Epidermal melanocyte (primary cell): ENCODE measurements around the gene BBS9.

Experiments used
- DNase-seq: peaks from one replicate; pipeline ENCODE4 v3.0.0; 2011; ENCODE audit warnings: low spot score; ENCODE audit not compliant: insufficient read length

Gene BBS9

DNA sequence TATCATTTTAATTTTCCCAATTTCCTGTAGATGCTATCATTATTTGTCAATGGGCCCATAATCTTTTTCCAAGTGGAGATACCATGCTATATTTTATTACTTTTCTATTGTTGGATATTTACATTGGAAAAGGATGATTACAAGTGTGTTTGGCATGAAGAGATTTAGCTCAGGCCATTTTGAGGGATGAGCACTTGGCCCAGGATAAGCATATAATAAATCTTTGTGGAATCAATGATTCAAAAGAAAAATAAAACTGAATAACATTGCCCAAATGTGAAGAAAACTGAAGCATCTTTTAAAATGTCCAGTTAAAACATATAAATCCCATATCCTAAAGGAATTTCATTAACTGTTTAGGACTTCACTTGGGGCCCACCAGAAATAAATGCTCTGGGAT is 515.1 kb downstream of the BBS9 start:
- DNase-seq: no peak

DNA sequence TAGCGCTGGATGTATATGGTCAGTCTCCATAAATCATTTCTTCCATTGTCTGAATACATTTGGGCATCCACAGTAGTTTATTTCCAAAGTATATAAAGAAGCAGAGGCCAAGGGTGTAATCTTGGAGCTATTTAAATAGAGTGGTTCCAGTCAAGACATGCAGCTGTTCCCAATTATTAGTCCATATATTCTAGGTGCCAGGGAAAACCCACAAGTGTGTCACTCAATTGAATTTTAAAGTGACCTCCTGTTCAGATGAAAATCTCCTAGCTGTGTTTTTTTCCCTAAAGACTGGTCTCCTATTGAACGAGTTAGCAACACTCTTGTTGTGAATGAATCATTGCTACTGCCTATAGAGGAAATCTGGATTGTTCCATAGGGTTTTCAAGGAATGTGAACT is 515.7 kb downstream of the BBS9 start:
- DNase-seq: no peak

- DNase-seq: no peak
These were observed 516.8 kb downstream of the BBS9 start for GRCh38 chr7:33646166-33646565.

- DNase-seq: no peak
These were observed 517.6 kb downstream of the BBS9 start for GRCh38 chr7:33646891-33647391.

DNA sequence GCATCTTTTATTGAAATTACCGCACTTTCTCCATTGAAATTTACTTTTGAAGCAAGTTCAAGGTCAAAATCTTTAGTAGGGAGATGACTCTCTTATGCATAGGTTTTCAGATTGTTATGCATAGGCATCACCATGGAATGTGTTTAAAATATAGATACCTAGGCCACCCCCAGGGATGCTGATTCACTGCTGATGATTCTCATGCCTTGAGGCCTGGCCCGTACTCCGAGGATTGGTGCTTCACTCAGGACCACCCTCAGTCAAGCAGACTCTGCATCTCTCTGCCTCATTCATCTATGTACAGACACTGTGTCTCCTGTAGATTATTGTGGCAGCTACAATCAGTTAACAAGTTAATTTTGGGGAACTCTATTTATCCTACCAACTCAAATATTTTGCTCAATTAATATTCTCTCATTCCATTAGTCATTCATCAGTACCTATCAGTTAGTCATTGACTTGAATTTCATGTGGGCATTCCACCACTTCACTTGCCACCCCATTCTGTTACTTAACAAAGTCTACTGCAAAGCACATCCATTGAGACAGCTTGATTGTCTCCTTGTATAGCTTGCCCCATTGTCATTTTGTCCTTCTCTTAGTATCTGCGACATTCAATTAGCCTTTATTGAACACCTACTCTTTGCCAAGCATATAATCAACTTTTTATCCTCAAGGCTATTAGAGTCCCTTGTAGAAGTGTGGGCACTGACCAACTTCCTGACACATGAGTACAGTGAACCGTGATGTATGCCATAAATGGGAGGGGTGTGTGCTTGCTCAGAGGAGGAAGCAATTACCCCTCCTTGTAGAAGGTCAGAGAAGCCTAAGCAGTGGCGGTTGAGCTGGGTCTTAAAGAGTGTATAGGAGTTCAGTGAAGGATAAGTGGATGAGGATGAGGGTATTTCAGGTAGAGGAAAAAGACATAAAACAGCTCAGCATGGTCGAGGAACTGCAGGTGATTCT is 520.4 kb downstream of the BBS9 start:
- DNase-seq: no peak

- DNase-seq: no peak
These were observed 521.5 kb downstream of the BBS9 start for GRCh38 chr7:33650828-33651227.

DNA sequence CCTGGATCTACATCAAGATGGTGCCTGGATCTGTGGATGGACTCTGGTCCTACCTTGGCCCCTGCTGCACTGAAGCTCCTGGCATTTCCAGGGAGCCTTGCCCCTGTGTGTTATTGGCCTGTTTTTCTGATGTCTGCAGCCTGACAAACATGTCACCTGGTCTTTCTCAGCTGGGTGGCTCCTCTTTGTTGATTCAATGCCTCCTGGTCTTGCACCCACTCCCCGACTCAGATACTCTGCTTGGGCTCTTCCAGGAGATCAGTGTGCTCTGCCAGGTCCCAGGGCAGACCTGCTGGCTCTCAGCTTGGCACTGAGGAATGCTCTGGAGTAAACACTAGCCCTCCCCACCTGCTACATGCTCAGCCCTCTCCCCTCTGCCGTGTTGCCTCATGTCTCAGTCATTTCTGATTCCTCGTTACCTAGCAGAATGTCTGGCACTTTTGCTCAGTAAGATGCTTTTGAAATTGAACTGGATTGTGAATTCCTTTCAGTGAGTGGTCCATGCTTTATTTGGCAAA is 522.7 kb downstream of the BBS9 start:
- DNase-seq: no peak

- no peak for DNase-seq
These were observed 525.3 kb downstream of the BBS9 start for GRCh38 chr7:33654676-33655075.
